ENCODE results near the gene KIF26B. TPM values are rescaled to one million over a fixed set of nuclear protein-coding genes. Genes with fewer than 3 reads are reported as not detected.

KIF26B gene
- total and polyA plus RNA-seq, 8 donors: 0.27 to 4.5 (median 0.63) TPM

- Histone ChIP-seq H3K27me3 (no peaks in the 10 kb centered on the region), H3K4me3 (no peak overlapping the region), H3K36me3 (no peaks in the 10 kb centered on the region), H3K4me1 (no peaks in the 10 kb centered on the region), H3K9me3 (no peaks in the 10 kb centered on the region), H3K27ac (no peak overlapping the region)
- FAIRE-seq (no peak), ATAC-seq (no peak), DNase-seq (no peak)
- intact Hi-C loops (cut with DNase I): no loop called here
- 63 to 71% methylated on average over 11 of the region's 11 CpGs for WGBS, 2 donors
- no peak for TF ChIP-seq CTCF (IDR thresholded peaks at IDR 0.05)
Observed at GRCh38 chr1:245361065-245361464, 206.3 kb downstream of the KIF26B start.

DNA sequence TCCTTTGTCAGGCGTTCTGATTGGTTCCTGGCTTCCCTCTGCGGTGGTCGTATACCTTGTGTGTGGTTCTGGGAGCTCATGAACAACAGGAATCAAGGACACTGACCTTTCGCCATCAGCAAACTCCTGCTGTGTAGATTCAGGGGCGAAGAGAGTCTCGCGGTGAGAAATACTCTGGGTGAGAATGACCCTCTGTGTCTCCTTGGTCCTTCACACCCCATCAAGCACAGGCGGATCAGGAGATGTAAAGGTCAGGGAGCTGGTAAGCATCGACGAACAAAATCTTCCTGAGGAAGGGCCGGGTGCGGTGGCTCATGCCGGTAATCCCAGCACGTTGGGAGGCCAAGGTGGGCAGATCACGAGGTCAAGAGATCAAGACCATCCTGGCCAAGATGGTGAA is 207.2 kb downstream of the KIF26B start:
- WGBS, 2 donors: 82 to 94% methylated on average over 15 of the region's 15 CpGs
- Histone ChIP-seq H3K36me3 (no peaks in the 10 kb centered on the region), H3K4me1 (no peaks in the 10 kb centered on the region), H3K27me3 (no peaks in the 10 kb centered on the region), H3K4me3 (no peak overlapping the region), H3K9me3 (no peaks in the 10 kb centered on the region), H3K27ac (no peak overlapping the region)
- ATAC-seq (no peak), FAIRE-seq (no peak), DNase-seq (no peak)
- intact Hi-C loops (cut with DNase I): no loop called here
- TF ChIP-seq CTCF (IDR thresholded peaks at IDR 0.05): no peak

- 84 to 90% methylated on average over 15 of the region's 15 CpGs for WGBS, 2 donors
- no peak for FAIRE-seq
- Histone ChIP-seq H3K27ac (no peak overlapping the region), H3K36me3 (no peaks in the 10 kb centered on the region), H3K27me3 (no peaks in the 10 kb centered on the region), H3K4me1 (no peaks in the 10 kb centered on the region), H3K4me3 (no peak overlapping the region), H3K9me3 (no peaks in the 10 kb centered on the region)
- intact Hi-C loops (cut with DNase I): no loop called here
- TF ChIP-seq CTCF (IDR thresholded peaks at IDR 0.05): no peak
- no peak for ATAC-seq
- DNase-seq: no peak
Observed at GRCh38 chr1:245363461-245364200, 208.8 kb downstream of the KIF26B start.

DNA sequence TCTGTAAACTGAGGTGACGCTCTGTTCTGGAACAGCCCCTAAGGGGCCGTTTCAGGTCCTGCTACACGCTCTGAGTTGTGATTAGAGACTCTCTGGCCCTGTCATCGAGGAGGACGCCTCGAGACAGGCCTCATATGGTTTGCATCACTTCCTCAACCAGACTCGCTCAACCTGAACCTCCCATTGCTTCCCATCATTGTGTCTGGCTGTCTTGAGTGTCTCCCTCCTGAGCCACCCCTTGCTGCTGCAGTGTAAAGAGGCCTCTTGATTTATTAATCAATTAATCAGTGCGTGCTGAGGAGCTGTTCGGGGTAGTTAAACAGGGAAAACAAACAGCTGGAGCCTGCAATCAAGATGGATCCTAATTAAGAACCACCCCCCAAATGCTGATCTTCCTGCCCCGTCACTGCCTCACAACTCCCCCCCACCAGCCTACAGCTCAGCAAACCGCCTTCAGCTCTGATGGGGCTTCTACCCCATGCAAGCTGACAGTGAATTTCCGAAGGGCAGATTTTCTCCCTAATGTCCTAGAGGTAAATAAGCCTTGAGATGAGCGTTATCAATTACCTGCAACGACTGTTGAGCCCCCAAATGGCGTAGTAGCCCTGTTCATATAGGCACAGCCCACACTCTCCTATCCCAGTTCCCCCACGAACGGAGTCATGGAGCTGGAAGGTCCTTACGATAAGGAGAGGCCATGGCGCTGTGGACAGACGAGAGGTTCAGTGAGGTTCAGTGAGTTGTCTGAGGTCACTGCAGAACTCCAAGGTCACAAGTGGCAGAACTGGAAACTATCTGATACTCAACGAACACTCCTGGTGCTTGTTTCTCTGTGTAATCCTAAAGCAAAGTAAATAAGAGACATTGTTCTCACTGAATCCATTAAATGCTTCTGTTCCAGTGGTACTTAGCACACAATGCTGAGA is 210.6 kb downstream of the KIF26B start:
- ATAC-seq (no peak), FAIRE-seq (no peak), DNase-seq (no peak)
- H3K9me3 ChIP-seq: no peaks in the 10 kb centered on the region
- no peak for TF ChIP-seq CTCF (IDR thresholded peaks at IDR 0.05)
- H3K4me3 ChIP-seq: no peak overlapping the region
- no peak overlapping the region for H3K27ac ChIP-seq
- no peaks in the 10 kb centered on the region for H3K27me3 ChIP-seq
- H3K36me3 ChIP-seq: no peaks in the 10 kb centered on the region
- 66 to 72% methylated on average over 21 of the region's 21 CpGs for WGBS, 2 donors
- intact Hi-C loops (cut with DNase I): no loop called here
- no peaks in the 10 kb centered on the region for H3K4me1 ChIP-seq

All from pancreas (tissue), 10 donors.